ENCODE results near the gene FCAMR. TPM values are rescaled to one million over a fixed set of nuclear protein-coding genes. Genes with fewer than 3 reads are reported as not detected.

The FCAMR gene
- total and polyA plus RNA-seq, 11 donors = not detected

GRCh38 chr1:206916000-206916709 lies 54.1 kb downstream of the FCAMR start:
- Histone ChIP-seq H3K4me1 (peaks cover 0 to 10% (median 1%) of the 10 kb centered on the region in 12 donors), H3K27ac (no peak overlapping the region), H3K36me3 (no peaks in the 10 kb centered on the region), H3K9me3 (no peaks in the 10 kb centered on the region), H3K4me3 (no peak overlapping the region), H3K27me3 (peaks cover 0 to 5% (median 0%) of the 10 kb centered on the region in 9 donors)
- 71 to 79% (median 75%) methylated on average over 8 of the region's 8 CpGs for WGBS, 4 donors
- no peak for TF ChIP-seq CTCF (IDR thresholded peaks at IDR 0.05)
- TF ChIP-seq POLR2A (IDR thresholded peaks at IDR 0.05) = no peak
- ATAC-seq = no peak
- intact Hi-C loops (cut with DNase I) = loop anchor here in 4 of 10 donors (10.0 kb wide), 4 partner anchors 111 to 431 kb away; no protein-coding TSS in a partner anchor
- no peak for DNase-seq

- 86 to 88% (median 86%) methylated on average over 15 of the region's 15 CpGs for WGBS, 4 donors
- H3K4me1 ChIP-seq = peaks cover 0 to 11% (median 2%) of the 10 kb centered on the region in 12 donors
- H3K36me3 ChIP-seq = no peaks in the 10 kb centered on the region
- H3K4me3 ChIP-seq = no peak overlapping the region
- TF ChIP-seq POLR2A (IDR thresholded peaks at IDR 0.05) (no peak), CTCF (IDR thresholded peaks at IDR 0.05) (no peak)
- no peaks in the 10 kb centered on the region for H3K9me3 ChIP-seq
- ATAC-seq = no peak
- H3K27ac ChIP-seq = no peak overlapping the region
- no peak for DNase-seq
- peaks cover 0 to 9% (median 0%) of the 10 kb centered on the region in 9 donors for H3K27me3 ChIP-seq
- intact Hi-C loops (cut with DNase I) = loop anchor here in 4 of 10 donors (10.0 kb wide), 4 partner anchors 110 to 430 kb away; no protein-coding TSS in a partner anchor
These were observed 55.1 kb downstream of the FCAMR start for GRCh38 chr1:206915030-206915735.

GRCh38 chr1:206913766-206914537 lies 56.3 kb downstream of the FCAMR start:
- Histone ChIP-seq H3K27ac (no peak overlapping the region), H3K4me1 (peaks cover 0 to 23% (median 10%) of the 10 kb centered on the region in 12 donors), H3K36me3 (no peaks in the 10 kb centered on the region), H3K27me3 (peaks cover 0 to 21% (median 9%) of the 10 kb centered on the region in 9 donors), H3K4me3 (no peak overlapping the region), H3K9me3 (no peaks in the 10 kb centered on the region)
- DNase-seq (no peak), ATAC-seq (no peak)
- intact Hi-C loops (cut with DNase I) = loop anchor here (1.0 to 10.0 kb wide), 23 partner anchors 49 to 429 kb away; partner anchors contain the start of genes EIF2D (in 3 of the 10) and IL20 (in 2 of the 10)
- 82 to 93% (median 88%) methylated on average over 12 of the region's 12 CpGs for WGBS, 4 donors
- TF ChIP-seq CTCF (IDR thresholded peaks at IDR 0.05) (no peak), POLR2A (IDR thresholded peaks at IDR 0.05) (no peak)
